ENCODE measurements around the gene KIFAP3.

GRCh38 chr1:170114906-170115305 lies 40.4 kb upstream of the KIFAP3 start:
- TF ChIP-seq CTCF (IDR thresholded peaks at IDR 0.05 in 4 of 5, conservative IDR thresholded peaks at IDR 0.05 in 1 of 5) (no peak), POLR2A (IDR thresholded peaks at IDR 0.05) (no peak)
